ENCODE data around the gene SNCG. TPM values are rescaled to one million over a fixed set of nuclear protein-coding genes. Genes with fewer than 3 reads are reported as not detected.

The SNCG gene
- total and polyA plus RNA-seq, 2 of the 8 experiments (the other 6 are each of a cell fraction or from before 2014, with no cell fraction given), result 4.4 to 12.2 TPM

GRCh38 chr10:86956195-86956847, 2.1 kb upstream of the SNCG start:
- Histone ChIP-seq H3K79me2 (ENCODE audit: control insufficient read depth in 1 of 2, insufficient read depth in 2 of 2, low read length in 2 of 2) (no peaks in the 10 kb centered on the region), H3K4me1 (replicated peaks in 1 of 4; ENCODE audit: control insufficient read depth in 3 of 4, insufficient read depth in 4 of 4, low read length in 3 of 4) (peaks cover 16 to 60% (median 48%) of the 10 kb centered on the region in 4 experiments), H2AK5ac (ENCODE audit: low read depth, low read length) (peak overlapping the region; percentile 82; the same call in 1 of the 2 replicates), H4K8ac (ENCODE audit: extremely low read depth, insufficient read depth, low read length) (no peak overlapping the region; the same call in 1 of the 2 replicates), H2BK20ac (ENCODE audit: low read length) (peak overlapping the region; percentile 96; the same call in 1 of the 2 replicates), H3K4me3 (ENCODE audit: extremely low read depth in 1 of 4, insufficient read depth in 2 of 4, low read depth in 3 of 4, low read length in 4 of 4) (no peak overlapping the region), H3K9me3 (ENCODE audit: insufficient read depth in 2 of 2, low read depth in 1 of 2, low read length in 1 of 2) (peaks cover 3 to 9% of the 10 kb centered on the region in 2 experiments), H3K27ac (ENCODE audit: low read depth, low read length) (0 out of 2 replicates have a peak overlapping the region, but pooled peaks have one; percentile 15), H3K79me1 (ENCODE audit: low read depth, low read length) (no peaks in the 10 kb centered on the region), H2BK5ac (ENCODE audit: low read depth, low read length) (peak overlapping the region; percentile 99; the same call in 1 of the 2 replicates), H2BK120ac (replicated peaks; ENCODE audit: low read depth, low read length) (peak overlapping the region; percentile 58), H2BK15ac (ENCODE audit: low read length) (peak overlapping the region; percentile 66; the same call in 1 of the 2 replicates), H3K56ac (replicated peaks; ENCODE audit: insufficient read length, low read depth, low read length) (no peak overlapping the region), H4K91ac (replicated peaks; ENCODE audit: insufficient read length, low read length) (peak overlapping the region; percentile 91), H4K5ac (ENCODE audit: insufficient read length, low read depth, low read length) (peak overlapping the region; percentile 1), H3K4ac (replicated peaks; ENCODE audit: insufficient read length, low read depth, low read length) (peak overlapping the region; percentile 63), H3K9ac (replicated peaks in 1 of 4; ENCODE audit: extremely low read depth in 1 of 4, low read depth in 3 of 4, low read length in 3 of 4) (no peak overlapping the region), H2BK12ac (ENCODE audit: low read depth, low read length) (peak overlapping the region; percentile 99; the same call in 1 of the 2 replicates), H3K27me3 (replicated peaks in 1 of 4; ENCODE audit: control insufficient read depth in 3 of 4, extremely low read depth in 1 of 4, insufficient read depth in 3 of 4, low read length in 3 of 4) (no peaks in the 10 kb centered on the region), H3K14ac (ENCODE audit: insufficient read length) (peak overlapping the region; percentile 11), H3K23ac (ENCODE audit: insufficient read length) (no peak overlapping the region), H4K20me1 (replicated peaks in 1 of 2; ENCODE audit: control insufficient read depth in 1 of 2, insufficient read depth in 2 of 2, low read length in 2 of 2) (no peaks in the 10 kb centered on the region), H3K36me3 (ENCODE audit: control insufficient read depth in 2 of 4, insufficient read depth in 4 of 4, low read length in 3 of 4) (no peaks in the 10 kb centered on the region), H3K23me2 (ENCODE audit: low read depth, low read length) (no peaks in the 10 kb centered on the region), H2AFZ (ENCODE audit: low read length) (no peak overlapping the region), H3K18ac (ENCODE audit: extremely low read depth, low read length) (peak overlapping the region; percentile 85), H3K4me2 (ENCODE audit: insufficient read depth in 1 of 2, low read depth in 2 of 2, low read length in 2 of 2) (0 out of 4 replicates have a peak overlapping the region, but pooled peaks of 1 of the 2 experiments have one; percentile 50)
- POLR2A ChIA-PET (ENCODE audit: partially characterized antibody), result interaction anchor here (1.2 to 4.4 kb wide), 6 partner anchors 10 to 137 kb away, joined by 3 to 38 read pairs (median 6); partner anchors contain the start of gene ADIRF
- DNase-seq (ENCODE audit: low read depth in 1 of 2, low spot score in 2 of 2) (peak in 1 of 2 experiments; percentile 45), FAIRE-seq (no peak)
- CTCF ChIA-PET (ENCODE audit: partially characterized antibody), result interaction anchor here (1.0 to 26.4 kb wide), 3 partner anchors 4 to 89 kb away, joined by 3 to 975 read pairs (median 975); partner anchors contain the start of genes ADIRF, MMRN2 and SNCG
- 71% methylated on average over 7 of the region's 7 CpGs; no CpG with 5 or more reads in 1 of the 2 experiments for WGBS, 2 experiments (ENCODE audit: extremely low coverage in 1 of 2, insufficient coverage in 1 of 2, insufficient read length in 1 of 2, insufficient replicate concordance in 2 of 2, low coverage in 1 of 2, low lambda C conversion rate in 2 of 2, missing lambda C conversion rate in 1 of 2)
- no peak for TF ChIP-seq TBP (IDR thresholded peaks at IDR 0.05; ENCODE audit: low read depth, low read length)
- TF ChIP-seq BACH1 (IDR thresholded peaks at IDR 0.05; ENCODE audit: low read length), result no peak
- no peak for TF ChIP-seq JUN (IDR thresholded peaks at IDR 0.05; ENCODE audit: low read depth, low read length)
- TF ChIP-seq SRF (IDR thresholded peaks at IDR 0.05; ENCODE audit: low read depth, low read length), result no peak
- TF ChIP-seq SIN3A (conservative IDR thresholded peaks at IDR 0.05 in 1 of 2, IDR thresholded peaks at IDR 0.05 in 1 of 2; ENCODE audit: low read depth in 1 of 2, low read length in 2 of 2), result no peak
- no peak for TF ChIP-seq CBX5 (IDR thresholded peaks at IDR 0.05; ENCODE audit: low read depth, low read length)
- TF ChIP-seq CBX8 (IDR thresholded peaks at IDR 0.05; ENCODE audit: borderline replicate concordance, low read depth, low read length), result no peak
- no peak for TF ChIP-seq MAFK (IDR thresholded peaks at IDR 0.05; ENCODE audit: low read depth, low read length)
- TF ChIP-seq SAP30 (IDR thresholded peaks at IDR 0.05; ENCODE audit: insufficient read depth, insufficient replicate concordance, low read length), result no peak

Data from H1 (cell line).